HEK293 (cell line): ENCODE measurements around the gene ATP10A.

Source experiments
- CTCF ChIA-PET: fragments of 350-600 bp; formaldehyde crosslinking; extraction: SDS; loops from one replicate; lab custom pipeline; 2021; ENCODE audit warnings: antibody characterized with exemption; lab: Yijun Ruan, JAX
- POLR2A ChIA-PET: fragments of 300-600 bp; formaldehyde crosslinking; extraction: SDS; loops from one replicate; lab custom pipeline; 2020; ENCODE audit warnings: antibody characterized with exemption, inconsistent platforms; lab: Yijun Ruan, JAX
- H3K27ac ChIP-seq: fragments of 200-500 bp; sonication (Bioruptor generic); 2 replicates; pipeline ENCODE4 v1.5.1; 2014; ENCODE audit warnings: low read depth, low read length, control low read depth, inconsistent platforms; ENCODE audit errors: extremely low read depth
- H3K36me3 ChIP-seq, 2 experiments: fragments of 200-500 bp in 1 of 2; sonication (Bioruptor generic) in 1 of 2; 1 replicate in 1 of 2; 2 replicates in 1 of 2; pipeline ENCODE4 v1.5.1; 2014 to 2017; ENCODE audit warnings: inconsistent platforms in 2 of 2, low read length in 2 of 2; ENCODE audit not compliant: control insufficient read depth in 2 of 2, insufficient read depth in 1 of 2
- H3K4me1 ChIP-seq: fragments of 200-500 bp; sonication (Bioruptor generic); 2 replicates; pipeline ENCODE4 v1.5.1; 2014; ENCODE audit warnings: mild to moderate bottlenecking, low read length, inconsistent platforms; ENCODE audit not compliant: control insufficient read depth, insufficient read depth
- H3K4me3 ChIP-seq: 2 replicates; pipeline ENCODE4 v1.5.1; 2011; ENCODE audit warnings: low read depth, mild to moderate bottlenecking, control low read depth, low read length, moderate library complexity
- H3K9me3 ChIP-seq: fragments of 200-500 bp; sonication (Bioruptor generic); 2 replicates; pipeline ENCODE4 v1.5.1; 2014; ENCODE audit warnings: low read depth, low read length, inconsistent platforms; ENCODE audit not compliant: control insufficient read depth, insufficient read depth
- BCL11B ChIP-seq: fragments of 450-650 bp; formaldehyde crosslinking; IDR thresholded peaks from 2 replicates; pipeline ENCODE4 v1.5.1; 2016; ENCODE audit warnings: low read depth, missing biosample characterization, missing genetic modification characterization
- HOXD13 ChIP-seq: sonication (generic); formaldehyde crosslinking; IDR thresholded peaks from 2 replicates; pipeline ENCODE4 v1.8.0; 2022; ENCODE audit warnings: missing genetic modification reagents, borderline replicate concordance
- KLF16 ChIP-seq: fragments of 450-650 bp; formaldehyde crosslinking; IDR thresholded peaks from 2 replicates; pipeline ENCODE4 v1.5.1; 2017; ENCODE audit warnings: missing biosample characterization, missing genetic modification characterization
- ZFP37 ChIP-seq: fragments of 450-650 bp; formaldehyde crosslinking; IDR thresholded peaks from 2 replicates; pipeline ENCODE4 v1.5.1; 2016; ENCODE audit warnings: missing biosample characterization, missing genetic modification characterization
- ZNF366 ChIP-seq: fragments of 450-650 bp; formaldehyde crosslinking; conservative IDR thresholded peaks from 2 replicates; pipeline ENCODE4 v1.5.1; 2016; ENCODE audit warnings: missing biosample characterization, missing genetic modification characterization
- ZNF404 ChIP-seq: fragments of 450-650 bp; formaldehyde crosslinking; IDR thresholded peaks from 2 replicates; pipeline ENCODE4 v1.5.1; 2017; ENCODE audit warnings: missing biosample characterization, missing genetic modification characterization
- ZNF747 ChIP-seq: fragments of 450-650 bp; formaldehyde crosslinking; IDR thresholded peaks from 2 replicates; pipeline ENCODE4 v1.5.1; 2016; ENCODE audit warnings: missing biosample characterization, missing genetic modification characterization
- ZNF768 ChIP-seq: fragments of 450-650 bp; formaldehyde crosslinking; IDR thresholded peaks from 2 replicates; pipeline ENCODE4 v1.5.1; 2018; ENCODE audit warnings: missing biosample characterization, mild to moderate bottlenecking, missing genetic modification characterization
- ZSCAN30 ChIP-seq: fragments of 450-650 bp; IDR thresholded peaks from 2 replicates; pipeline ENCODE4 v1.5.1; 2018; ENCODE audit warnings: missing biosample characterization, mild to moderate bottlenecking, missing genetic modification characterization, moderate library complexity
- TF ChIP-seq, protein P1 (sequence below): fragments of 450-650 bp; formaldehyde crosslinking; IDR thresholded peaks from 2 replicates; pipeline ENCODE4 v1.5.1; 2017; ENCODE audit warnings: missing biosample characterization, mild to moderate bottlenecking, missing genetic modification characterization, moderate library complexity
- TF ChIP-seq, protein P2 (sequence below): fragments of 450-650 bp; formaldehyde crosslinking; IDR thresholded peaks from 2 replicates; pipeline ENCODE4 v1.5.1; 2017; ENCODE audit warnings: missing biosample characterization, missing genetic modification characterization
- TF ChIP-seq, protein P3 (sequence below): fragments of 450-650 bp; formaldehyde crosslinking; IDR thresholded peaks from 2 replicates; pipeline ENCODE4 v1.5.1; 2017; ENCODE audit warnings: missing biosample characterization, missing genetic modification characterization
- TF ChIP-seq, protein P4 (sequence below): fragments of 450-650 bp; formaldehyde crosslinking; IDR thresholded peaks from 2 replicates; pipeline ENCODE4 v1.5.1; 2016; ENCODE audit warnings: missing biosample characterization, missing genetic modification characterization
- TF ChIP-seq, protein P5 (sequence below): fragments of 450-650 bp; formaldehyde crosslinking; IDR thresholded peaks from 2 replicates; pipeline ENCODE4 v1.5.1; 2017; ENCODE audit warnings: missing biosample characterization, missing genetic modification characterization
- TF ChIP-seq, protein P6 (sequence below): fragments of 450-650 bp; formaldehyde crosslinking; IDR thresholded peaks from 2 replicates; pipeline ENCODE4 v1.5.1; 2016; ENCODE audit warnings: missing biosample characterization, missing genetic modification characterization

Gene ATP10A

DNA sequence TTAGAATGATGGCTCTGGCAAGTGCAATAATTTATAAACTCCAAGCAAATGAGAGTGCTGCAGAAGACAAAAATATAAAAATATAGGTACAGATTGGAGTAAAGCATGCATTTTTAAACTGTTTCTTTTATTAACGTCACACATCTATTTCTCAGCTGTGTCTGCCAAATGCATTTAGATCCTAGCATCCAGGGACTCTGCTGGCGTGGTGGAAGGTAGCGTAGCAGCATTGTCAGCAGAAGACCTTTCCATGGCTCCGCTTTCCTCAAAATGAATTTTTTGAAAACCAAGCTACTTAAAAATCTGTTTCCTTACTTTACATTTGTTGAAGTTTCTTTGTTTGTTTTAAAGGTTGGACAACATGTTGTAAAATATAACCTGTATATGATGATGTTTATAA lies 16.3 kb upstream of the ATP10A start:
- Histone ChIP-seq H3K4me3 (no peak overlapping the region), H3K4me1 (no peaks in the 10 kb centered on the region), H3K27ac (no peak overlapping the region), H3K36me3 (no peaks in the 10 kb centered on the region), H3K9me3 (no peaks in the 10 kb centered on the region)
- CTCF ChIA-PET = no interaction called here
- TF ChIP-seq ZNF747 (tag by site-specific recombination) = no peak
- TF ChIP-seq, protein P1, sequence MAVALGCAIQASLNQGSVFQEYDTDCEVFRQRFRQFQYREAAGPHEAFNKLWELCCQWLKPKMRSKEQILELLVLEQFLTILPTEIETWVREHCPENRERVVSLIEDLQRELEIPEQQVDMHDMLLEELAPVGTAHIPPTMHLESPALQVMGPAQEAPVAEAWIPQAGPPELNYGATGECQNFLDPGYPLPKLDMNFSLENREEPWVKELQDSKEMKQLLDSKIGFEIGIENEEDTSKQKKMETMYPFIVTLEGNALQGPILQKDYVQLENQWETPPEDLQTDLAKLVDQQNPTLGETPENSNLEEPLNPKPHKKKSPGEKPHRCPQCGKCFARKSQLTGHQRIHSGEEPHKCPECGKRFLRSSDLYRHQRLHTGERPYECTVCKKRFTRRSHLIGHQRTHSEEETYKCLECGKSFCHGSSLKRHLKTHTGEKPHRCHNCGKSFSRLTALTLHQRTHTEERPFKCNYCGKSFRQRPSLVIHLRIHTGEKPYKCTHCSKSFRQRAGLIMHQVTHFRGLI (tag by site-specific recombination) = no peak
- no peak for TF ChIP-seq ZNF366 (tag by site-specific recombination)
- TF ChIP-seq ZFP37 = no peak
- TF ChIP-seq, protein P2, sequence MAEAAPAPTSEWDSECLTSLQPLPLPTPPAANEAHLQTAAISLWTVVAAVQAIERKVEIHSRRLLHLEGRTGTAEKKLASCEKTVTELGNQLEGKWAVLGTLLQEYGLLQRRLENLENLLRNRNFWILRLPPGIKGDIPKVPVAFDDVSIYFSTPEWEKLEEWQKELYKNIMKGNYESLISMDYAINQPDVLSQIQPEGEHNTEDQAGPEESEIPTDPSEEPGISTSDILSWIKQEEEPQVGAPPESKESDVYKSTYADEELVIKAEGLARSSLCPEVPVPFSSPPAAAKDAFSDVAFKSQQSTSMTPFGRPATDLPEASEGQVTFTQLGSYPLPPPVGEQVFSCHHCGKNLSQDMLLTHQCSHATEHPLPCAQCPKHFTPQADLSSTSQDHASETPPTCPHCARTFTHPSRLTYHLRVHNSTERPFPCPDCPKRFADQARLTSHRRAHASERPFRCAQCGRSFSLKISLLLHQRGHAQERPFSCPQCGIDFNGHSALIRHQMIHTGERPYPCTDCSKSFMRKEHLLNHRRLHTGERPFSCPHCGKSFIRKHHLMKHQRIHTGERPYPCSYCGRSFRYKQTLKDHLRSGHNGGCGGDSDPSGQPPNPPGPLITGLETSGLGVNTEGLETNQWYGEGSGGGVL (tag by site-specific recombination) = no peak
- TF ChIP-seq ZNF404 = no peak
- TF ChIP-seq, protein P3, sequence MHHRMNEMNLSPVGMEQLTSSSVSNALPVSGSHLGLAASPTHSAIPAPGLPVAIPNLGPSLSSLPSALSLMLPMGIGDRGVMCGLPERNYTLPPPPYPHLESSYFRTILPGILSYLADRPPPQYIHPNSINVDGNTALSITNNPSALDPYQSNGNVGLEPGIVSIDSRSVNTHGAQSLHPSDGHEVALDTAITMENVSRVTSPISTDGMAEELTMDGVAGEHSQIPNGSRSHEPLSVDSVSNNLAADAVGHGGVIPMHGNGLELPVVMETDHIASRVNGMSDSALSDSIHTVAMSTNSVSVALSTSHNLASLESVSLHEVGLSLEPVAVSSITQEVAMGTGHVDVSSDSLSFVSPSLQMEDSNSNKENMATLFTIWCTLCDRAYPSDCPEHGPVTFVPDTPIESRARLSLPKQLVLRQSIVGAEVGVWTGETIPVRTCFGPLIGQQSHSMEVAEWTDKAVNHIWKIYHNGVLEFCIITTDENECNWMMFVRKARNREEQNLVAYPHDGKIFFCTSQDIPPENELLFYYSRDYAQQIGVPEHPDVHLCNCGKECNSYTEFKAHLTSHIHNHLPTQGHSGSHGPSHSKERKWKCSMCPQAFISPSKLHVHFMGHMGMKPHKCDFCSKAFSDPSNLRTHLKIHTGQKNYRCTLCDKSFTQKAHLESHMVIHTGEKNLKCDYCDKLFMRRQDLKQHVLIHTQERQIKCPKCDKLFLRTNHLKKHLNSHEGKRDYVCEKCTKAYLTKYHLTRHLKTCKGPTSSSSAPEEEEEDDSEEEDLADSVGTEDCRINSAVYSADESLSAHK (tag by site-specific recombination) = no peak
- no peak for TF ChIP-seq ZSCAN30 (tag by site-specific recombination)
- TF ChIP-seq, protein P4, sequence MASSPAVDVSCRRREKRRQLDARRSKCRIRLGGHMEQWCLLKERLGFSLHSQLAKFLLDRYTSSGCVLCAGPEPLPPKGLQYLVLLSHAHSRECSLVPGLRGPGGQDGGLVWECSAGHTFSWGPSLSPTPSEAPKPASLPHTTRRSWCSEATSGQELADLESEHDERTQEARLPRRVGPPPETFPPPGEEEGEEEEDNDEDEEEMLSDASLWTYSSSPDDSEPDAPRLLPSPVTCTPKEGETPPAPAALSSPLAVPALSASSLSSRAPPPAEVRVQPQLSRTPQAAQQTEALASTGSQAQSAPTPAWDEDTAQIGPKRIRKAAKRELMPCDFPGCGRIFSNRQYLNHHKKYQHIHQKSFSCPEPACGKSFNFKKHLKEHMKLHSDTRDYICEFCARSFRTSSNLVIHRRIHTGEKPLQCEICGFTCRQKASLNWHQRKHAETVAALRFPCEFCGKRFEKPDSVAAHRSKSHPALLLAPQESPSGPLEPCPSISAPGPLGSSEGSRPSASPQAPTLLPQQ (tag by site-specific recombination) = no peak
- TF ChIP-seq ZNF768 = no peak
- POLR2A ChIA-PET = no interaction called here

DNA sequence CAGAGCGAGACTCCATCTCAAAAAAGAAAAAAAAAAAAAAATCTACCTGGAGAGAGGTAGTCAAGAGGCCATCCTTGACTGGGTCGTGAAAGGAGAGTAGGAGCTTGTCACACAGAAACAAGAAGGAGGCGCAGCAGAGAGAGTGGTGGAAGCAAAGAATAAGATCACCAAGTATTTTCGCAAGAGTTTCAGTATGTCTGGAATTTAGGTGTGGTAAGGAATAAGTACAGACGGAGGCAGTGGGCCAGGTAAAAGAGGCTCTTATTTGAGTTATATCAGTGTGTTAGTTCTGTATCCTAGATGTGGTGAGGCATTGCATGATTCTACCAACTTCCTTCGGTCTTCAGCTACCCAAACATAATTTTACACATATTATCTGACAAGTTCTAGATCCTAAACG lies 14.6 kb upstream of the ATP10A start:
- Histone ChIP-seq H3K9me3 (no peaks in the 10 kb centered on the region), H3K36me3 (no peaks in the 10 kb centered on the region), H3K4me1 (no peaks in the 10 kb centered on the region), H3K4me3 (no peak overlapping the region), H3K27ac (no peak overlapping the region)
- ChIA-PET CTCF (no interaction called here), POLR2A (no interaction called here)
- TF ChIP-seq KLF16 (tag by site-specific recombination) = no peak
- TF ChIP-seq HOXD13 (CRISPR knock-in tag) = no peak
- no peak for TF ChIP-seq BCL11B (tag by site-specific recombination)
- TF ChIP-seq, protein P5, sequence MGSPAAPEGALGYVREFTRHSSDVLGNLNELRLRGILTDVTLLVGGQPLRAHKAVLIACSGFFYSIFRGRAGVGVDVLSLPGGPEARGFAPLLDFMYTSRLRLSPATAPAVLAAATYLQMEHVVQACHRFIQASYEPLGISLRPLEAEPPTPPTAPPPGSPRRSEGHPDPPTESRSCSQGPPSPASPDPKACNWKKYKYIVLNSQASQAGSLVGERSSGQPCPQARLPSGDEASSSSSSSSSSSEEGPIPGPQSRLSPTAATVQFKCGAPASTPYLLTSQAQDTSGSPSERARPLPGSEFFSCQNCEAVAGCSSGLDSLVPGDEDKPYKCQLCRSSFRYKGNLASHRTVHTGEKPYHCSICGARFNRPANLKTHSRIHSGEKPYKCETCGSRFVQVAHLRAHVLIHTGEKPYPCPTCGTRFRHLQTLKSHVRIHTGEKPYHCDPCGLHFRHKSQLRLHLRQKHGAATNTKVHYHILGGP (tag by site-specific recombination) = no peak
- TF ChIP-seq, protein P6, sequence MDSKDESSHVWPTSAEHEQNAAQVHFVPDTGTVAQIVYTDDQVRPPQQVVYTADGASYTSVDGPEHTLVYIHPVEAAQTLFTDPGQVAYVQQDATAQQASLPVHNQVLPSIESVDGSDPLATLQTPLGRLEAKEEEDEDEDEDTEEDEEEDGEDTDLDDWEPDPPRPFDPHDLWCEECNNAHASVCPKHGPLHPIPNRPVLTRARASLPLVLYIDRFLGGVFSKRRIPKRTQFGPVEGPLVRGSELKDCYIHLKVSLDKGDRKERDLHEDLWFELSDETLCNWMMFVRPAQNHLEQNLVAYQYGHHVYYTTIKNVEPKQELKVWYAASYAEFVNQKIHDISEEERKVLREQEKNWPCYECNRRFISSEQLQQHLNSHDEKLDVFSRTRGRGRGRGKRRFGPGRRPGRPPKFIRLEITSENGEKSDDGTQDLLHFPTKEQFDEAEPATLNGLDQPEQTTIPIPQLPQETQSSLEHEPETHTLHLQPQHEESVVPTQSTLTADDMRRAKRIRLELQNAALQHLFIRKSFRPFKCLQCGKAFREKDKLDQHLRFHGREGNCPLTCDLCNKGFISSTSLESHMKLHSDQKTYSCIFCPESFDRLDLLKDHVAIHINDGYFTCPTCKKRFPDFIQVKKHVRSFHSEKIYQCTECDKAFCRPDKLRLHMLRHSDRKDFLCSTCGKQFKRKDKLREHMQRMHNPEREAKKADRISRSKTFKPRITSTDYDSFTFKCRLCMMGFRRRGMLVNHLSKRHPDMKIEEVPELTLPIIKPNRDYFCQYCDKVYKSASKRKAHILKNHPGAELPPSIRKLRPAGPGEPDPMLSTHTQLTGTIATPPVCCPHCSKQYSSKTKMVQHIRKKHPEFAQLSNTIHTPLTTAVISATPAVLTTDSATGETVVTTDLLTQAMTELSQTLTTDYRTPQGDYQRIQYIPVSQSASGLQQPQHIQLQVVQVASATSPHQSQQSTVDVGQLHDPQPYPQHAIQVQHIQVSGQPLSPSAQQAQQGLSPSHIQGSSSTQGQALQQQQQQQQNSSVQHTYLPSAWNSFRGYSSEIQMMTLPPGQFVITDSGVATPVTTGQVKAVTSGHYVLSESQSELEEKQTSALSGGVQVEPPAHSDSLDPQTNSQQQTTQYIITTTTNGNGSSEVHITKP = no peak
